LNCaP clone FGC (cell line): Measurements from ENCODE around the gene ZNF558.

Experiments
- DNase-seq: peaks from one replicate; pipeline ENCODE4 v3.0.0-alpha.2; 2011; ENCODE audit warnings: low read depth
- H3K4me3 ChIP-seq: 2 replicates; pipeline ENCODE4 v1.5.1; 2011; ENCODE audit warnings: mild to moderate bottlenecking, low read depth, low read length, control low read depth
- CTCF ChIP-seq: IDR thresholded peaks from 2 replicates; pipeline ENCODE4 v1.5.1; 2012; ENCODE audit warnings: mild to moderate bottlenecking; ENCODE audit not compliant: control insufficient read depth, insufficient read depth; ENCODE audit errors: extremely low read depth

Gene ZNF558

GRCh38 chr19:8831373-8831772 is 731 bp downstream of the ZNF558 start:
- TF ChIP-seq CTCF = no peak
- peak overlapping the region; percentile 71 for H3K4me3 ChIP-seq
- DNase-seq = no peak

- H3K4me3 ChIP-seq = no peak overlapping the region
- DNase-seq = no peak
- no peak for TF ChIP-seq CTCF
Observed at GRCh38 chr19:8827277-8827676, 4.8 kb downstream of the ZNF558 start.

- no peak for TF ChIP-seq CTCF
- DNase-seq = no peak
- no peak overlapping the region for H3K4me3 ChIP-seq
Observed at GRCh38 chr19:8826371-8826770, 5.7 kb downstream of the ZNF558 start.

GRCh38 chr19:8821748-8822241 is 10.3 kb downstream of the ZNF558 start:
- H3K4me3 ChIP-seq = no peak overlapping the region
- no peak for DNase-seq
- TF ChIP-seq CTCF = no peak

GRCh38 chr19:8820234-8820633 is 11.9 kb downstream of the ZNF558 start:
- no peak for TF ChIP-seq CTCF
- H3K4me3 ChIP-seq = no peak overlapping the region
- no peak for DNase-seq

- H3K4me3 ChIP-seq = no peak overlapping the region
- no peak for DNase-seq
- no peak for TF ChIP-seq CTCF
Observed at GRCh38 chr19:8815780-8816179, 16.3 kb downstream of the ZNF558 start.

- H3K4me3 ChIP-seq = no peak overlapping the region
- no peak for DNase-seq
- TF ChIP-seq CTCF = no peak
Observed at GRCh38 chr19:8814176-8814575, 17.9 kb downstream of the ZNF558 start.
